GM19239 (cell line): ENCODE data around the gene RASGEF1C.

ENCODE experiments used
- DNase-seq: peaks from one replicate; pipeline ENCODE4 v3.0.0; 2011; ENCODE audit warnings: low spot score; ENCODE audit not compliant: insufficient read length
- FAIRE-seq: peaks from 2 replicates; lab custom pipeline; 2011; peaks lifted over from hg19 to GRCh38; lab: Jason Lieb, UNC

Gene RASGEF1C

GRCh38 chr5:180072556-180072955 is 136.5 kb downstream of the RASGEF1C start:
- no peak for FAIRE-seq
- DNase-seq = no peak

GRCh38 chr5:180072256-180072548 is 136.8 kb downstream of the RASGEF1C start:
- DNase-seq = no peak
- FAIRE-seq = no peak

DNA sequence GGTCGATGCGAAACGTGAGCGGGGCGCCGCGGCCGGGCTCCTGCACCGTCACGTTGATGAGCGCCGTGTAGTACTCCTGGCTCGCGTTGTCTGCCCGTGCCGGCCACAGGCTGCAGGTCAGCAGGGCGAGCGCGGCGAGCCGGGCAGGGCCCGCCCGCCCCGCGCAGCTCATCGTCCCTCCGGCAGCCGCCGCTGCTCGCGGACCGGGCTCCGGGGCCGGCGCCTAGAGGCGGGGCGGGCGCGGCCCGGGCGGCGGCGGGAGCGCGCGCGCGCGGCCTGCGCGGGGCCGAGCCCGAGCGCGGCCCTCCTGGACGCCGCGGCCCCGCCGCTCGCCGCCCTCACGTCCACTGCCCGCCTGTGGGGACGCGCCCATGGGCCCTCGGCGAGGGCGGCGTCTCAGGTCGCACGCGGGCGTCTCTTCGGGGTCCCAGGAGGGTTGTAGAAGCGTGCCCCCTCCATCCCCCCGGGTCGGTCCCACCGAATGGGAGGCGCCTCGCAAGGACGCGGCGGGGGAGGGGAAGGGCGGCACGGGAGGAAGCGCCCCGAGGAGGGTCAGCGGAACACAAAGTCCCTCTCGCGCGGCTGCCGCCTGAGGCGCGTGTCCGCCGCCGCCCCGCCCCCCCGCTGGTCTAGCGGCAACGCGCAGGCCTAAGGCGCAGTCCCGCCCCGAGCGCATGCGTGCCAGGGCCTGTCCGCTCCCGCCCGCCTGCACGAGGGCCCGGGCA is 137.3 kb downstream of the RASGEF1C start, which contains the start of gene RNF130:
RNF130 (minus strand) TSS at position 229 of the 725 bp plus-strand sequence; CDS start at position 172, 57 bp downstream.
- FAIRE-seq (no peak), DNase-seq (peak; percentile 67)

- no peak for FAIRE-seq
- DNase-seq = no peak
Measured at GRCh38 chr5:180070756-180071530, 138.1 kb downstream of the RASGEF1C start.

DNA sequence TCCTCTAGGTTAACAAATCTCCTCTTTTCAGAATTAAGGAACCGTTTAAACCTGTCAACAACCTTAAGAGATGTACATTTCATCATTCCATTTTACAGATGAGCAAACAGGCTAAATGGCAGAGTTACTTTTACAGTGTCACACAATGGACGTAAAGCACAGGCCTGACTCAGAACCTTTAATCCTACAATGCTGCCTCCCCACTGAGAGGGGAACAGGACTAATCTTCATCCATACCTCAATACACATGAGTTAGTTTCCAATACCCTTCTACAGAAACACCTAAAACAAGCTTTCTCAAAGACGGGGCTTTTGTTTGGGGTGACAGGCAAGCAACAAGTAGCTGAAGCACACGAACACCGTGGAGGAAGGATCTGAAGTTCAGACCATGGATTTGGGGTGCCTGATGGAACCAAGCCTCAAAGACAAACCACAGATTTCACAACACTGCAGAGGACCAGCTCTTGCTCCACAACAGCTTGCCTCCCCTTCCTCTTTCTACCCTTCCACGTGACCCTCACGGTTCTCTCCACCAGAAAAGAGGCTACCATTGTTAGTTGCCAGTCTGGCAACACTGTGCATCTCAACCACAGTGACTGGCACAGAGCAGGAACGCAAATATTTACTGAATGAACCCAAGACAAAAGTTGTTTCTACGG is 139.3 kb downstream of the RASGEF1C start:
- FAIRE-seq (no peak), DNase-seq (no peak)

GRCh38 chr5:180068519-180069090 is 140.4 kb downstream of the RASGEF1C start:
- FAIRE-seq = no peak

DNA sequence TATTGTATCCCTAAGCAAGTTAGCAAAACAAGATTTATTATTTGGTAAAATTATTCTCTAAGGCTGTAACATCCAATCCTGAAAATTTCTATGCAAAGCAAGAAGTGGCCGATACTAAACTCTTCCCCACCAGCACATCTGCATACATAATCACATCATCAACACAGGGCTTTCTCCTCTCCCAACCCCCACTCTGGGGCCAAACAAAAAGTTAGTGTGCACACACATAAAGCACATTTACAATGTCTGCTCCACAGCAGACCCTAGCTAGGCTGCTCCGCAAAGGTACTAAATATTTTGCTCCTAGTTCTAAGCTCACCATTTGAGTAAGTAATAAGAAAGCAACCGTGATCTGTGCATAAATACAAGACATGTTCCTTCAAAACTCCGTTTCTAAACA is 141.0 kb downstream of the RASGEF1C start:
- DNase-seq (no peak), FAIRE-seq (no peak)

More at GRCh38 chr5:180068519-180069090, 140.4 kb downstream of the RASGEF1C start:
- DNase-seq = no peak

- FAIRE-seq = no peak
- no peak for DNase-seq
Measured at GRCh38 chr5:180060192-180060591, 148.8 kb downstream of the RASGEF1C start.

DNA sequence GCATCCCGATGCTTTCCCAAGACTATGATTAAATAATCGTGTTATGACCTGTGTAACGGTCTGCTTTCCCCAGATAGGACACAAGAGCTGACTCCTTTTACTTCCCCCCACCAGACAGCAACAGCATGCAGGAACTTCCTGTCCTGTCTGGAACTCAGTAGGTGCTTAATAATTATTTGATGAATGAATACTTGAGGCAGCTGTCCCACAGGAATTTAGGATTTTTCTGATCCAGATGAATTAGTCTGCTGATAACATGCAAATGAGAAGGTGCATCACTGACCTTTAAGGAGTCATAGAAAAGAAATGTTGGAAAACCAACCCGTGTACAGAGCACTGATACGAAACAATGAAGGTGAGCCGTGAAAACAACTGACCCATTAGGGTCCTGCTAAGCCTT is 149.7 kb downstream of the RASGEF1C start:
- no peak for DNase-seq

GRCh38 chr5:180056153-180056552 is 152.9 kb downstream of the RASGEF1C start:
- DNase-seq (no peak), FAIRE-seq (no peak)

More for the DNA sequence above, 149.7 kb downstream of the RASGEF1C start:
- no peak for FAIRE-seq

DNA sequence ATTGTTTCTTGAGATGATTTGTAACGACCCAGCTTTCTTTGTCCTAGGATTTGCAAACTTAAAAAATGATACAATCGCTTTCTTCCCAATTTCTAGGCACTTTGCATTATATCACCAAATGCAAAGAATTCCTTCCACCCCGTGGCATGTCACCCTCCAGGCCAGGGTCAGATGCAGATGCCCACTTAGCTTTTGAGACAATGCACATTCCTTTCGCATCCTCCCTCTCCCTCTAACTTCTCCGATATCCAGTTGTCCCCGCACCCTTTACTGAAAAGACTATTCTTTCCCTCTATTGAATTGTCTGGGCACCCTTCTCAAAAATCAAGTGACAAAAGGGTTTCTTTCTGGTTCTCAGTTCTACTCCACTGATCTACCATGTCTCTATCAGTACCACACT is 154.8 kb downstream of the RASGEF1C start:
- FAIRE-seq (no peak), DNase-seq (no peak)

- DNase-seq (no peak), FAIRE-seq (no peak)
Measured at GRCh38 chr5:180053061-180053602, 155.9 kb downstream of the RASGEF1C start.

DNA sequence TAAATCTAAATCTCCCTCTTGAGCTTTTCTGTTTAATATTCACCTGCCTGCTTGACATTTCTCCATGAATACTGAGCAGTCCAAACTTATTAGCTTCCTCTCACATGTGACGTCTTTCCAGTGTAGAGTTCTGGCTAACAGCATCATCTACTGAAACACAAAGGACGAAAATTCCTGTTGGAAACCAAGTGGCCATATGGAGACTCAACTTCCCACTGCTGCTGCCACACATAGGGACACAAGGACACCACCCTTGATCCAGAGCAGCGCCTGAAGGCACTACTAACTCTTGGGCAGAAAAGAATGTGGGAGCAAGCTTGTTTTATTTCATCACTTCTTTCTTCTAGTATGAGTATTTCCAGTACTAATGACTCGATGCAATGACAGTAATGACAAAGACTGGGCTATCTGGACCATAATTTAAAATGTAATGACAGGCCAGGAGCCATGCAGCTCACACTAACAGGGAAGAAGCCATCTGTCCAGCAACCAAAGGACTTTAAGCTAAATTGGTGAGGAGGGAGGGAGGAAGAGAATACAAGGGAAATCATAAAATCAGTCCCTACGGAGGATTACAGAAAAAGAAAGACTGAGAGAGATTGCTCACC is 156.7 kb downstream of the RASGEF1C start:
- no peak for DNase-seq
- no peak for FAIRE-seq
